ENCODE data around the gene DYRK1A.

The DYRK1A gene

DNA sequence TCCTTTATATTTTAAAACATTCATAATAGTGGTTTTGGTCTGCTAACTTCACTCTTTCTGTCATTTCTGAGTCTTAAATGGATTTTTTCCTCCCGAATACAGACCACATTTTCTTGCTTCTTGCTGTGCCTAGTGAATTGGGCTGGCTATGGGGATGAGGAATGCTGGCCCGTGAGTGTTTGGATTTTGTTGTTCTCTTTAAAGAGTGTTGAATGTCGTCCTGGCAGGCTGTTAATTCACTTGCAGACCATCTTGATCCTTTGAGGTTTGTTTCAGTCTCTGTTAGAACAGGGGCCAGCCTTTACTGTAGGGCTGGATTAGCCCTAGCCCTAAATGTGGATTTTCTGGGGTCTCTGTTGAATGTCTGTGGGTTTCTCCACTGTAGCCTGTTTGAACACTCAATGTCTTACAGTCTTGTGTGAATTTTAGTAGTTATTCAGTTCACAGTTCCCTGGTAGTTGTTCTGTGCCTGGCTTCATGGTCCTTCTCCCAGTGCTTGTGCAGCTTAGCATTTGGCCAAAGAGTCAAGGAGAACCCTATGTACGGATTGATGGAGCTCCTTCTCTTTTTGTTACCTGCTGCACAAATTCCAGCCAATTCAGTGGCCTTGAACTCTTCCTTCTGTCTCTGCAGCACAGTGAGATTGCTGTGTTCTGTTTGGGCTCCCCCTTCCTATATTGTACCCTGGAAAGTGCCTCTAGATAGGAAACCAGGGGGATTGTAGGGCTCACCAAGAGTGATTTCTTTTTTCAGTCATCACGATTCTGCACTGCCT, 95.7 kb downstream of the DYRK1A start:
- no peak overlapping the region for H3K4me3 ChIP-seq (replicated peaks; ENCODE audit: low read depth, low read length)
- DNase-seq (ENCODE audit: low read depth) = no peak
- TF ChIP-seq, protein P1, sequence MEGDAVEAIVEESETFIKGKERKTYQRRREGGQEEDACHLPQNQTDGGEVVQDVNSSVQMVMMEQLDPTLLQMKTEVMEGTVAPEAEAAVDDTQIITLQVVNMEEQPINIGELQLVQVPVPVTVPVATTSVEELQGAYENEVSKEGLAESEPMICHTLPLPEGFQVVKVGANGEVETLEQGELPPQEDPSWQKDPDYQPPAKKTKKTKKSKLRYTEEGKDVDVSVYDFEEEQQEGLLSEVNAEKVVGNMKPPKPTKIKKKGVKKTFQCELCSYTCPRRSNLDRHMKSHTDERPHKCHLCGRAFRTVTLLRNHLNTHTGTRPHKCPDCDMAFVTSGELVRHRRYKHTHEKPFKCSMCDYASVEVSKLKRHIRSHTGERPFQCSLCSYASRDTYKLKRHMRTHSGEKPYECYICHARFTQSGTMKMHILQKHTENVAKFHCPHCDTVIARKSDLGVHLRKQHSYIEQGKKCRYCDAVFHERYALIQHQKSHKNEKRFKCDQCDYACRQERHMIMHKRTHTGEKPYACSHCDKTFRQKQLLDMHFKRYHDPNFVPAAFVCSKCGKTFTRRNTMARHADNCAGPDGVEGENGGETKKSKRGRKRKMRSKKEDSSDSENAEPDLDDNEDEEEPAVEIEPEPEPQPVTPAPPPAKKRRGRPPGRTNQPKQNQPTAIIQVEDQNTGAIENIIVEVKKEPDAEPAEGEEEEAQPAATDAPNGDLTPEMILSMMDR (IDR thresholded peaks at IDR 0.05; ENCODE audit: low read length, missing control alignments) = no peak

DNA sequence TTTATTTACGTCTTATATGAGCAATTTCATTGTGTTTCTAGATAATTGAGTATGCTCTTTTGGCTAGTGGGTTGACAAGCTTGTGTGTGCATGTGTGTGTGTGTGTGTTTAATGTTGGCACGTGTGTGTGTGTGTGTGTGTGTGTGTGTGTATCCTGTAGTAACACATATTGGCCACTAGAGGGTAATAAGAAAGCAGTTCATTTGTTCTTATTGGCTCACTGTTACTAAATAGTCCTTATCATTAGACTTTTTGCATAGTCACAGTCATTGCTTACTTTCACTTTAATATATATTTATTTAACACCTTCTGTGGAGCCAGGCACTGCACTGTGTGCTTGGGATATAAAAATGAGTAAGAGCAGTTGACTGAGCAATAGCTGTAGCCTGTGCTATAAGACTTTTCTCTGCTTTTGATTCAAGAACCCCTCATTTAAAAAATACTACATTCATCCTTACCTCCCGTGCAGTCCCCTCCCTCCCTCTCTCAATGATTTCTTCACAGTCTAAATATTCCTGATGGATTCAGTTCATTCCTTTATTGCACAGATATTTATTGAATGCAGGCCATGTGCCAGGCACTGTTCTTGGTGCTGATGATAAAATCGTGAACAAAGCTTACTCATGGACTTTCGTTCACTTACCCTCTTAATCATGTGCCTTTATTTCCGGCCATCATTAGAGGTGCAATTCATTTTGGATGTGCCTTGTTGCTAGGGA, 96.7 kb downstream of the DYRK1A start:
- peak overlapping the region; percentile 41 for H3K4me3 ChIP-seq (replicated peaks; ENCODE audit: low read depth, low read length)
- peak; percentile 75 for DNase-seq (ENCODE audit: low read depth)
- TF ChIP-seq, protein P1 (IDR thresholded peaks at IDR 0.05; ENCODE audit: low read length, missing control alignments) = peak; percentile 75

DNA sequence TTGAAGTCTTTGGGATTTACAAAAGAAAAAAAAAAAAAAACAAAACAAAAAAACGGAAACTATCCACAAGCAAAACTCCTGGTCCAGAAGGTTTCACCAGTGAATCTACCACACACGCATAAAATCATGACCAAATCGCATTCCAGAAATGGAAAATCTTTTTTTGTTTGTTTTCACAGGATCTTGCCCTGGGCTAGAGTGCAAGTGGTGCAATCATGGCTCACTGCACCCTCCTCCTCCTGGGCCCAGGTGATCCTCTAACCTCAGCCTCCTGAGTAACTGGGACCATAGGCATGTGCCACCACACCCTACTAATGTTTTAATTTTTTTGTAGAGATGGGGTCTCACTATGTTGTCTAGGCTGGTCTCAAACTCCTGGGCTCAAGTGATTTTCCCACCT, 100.5 kb downstream of the DYRK1A start:
- TF ChIP-seq, protein P1 (IDR thresholded peaks at IDR 0.05; ENCODE audit: low read length, missing control alignments) = no peak
- no peak for DNase-seq (ENCODE audit: low read depth)

DNA sequence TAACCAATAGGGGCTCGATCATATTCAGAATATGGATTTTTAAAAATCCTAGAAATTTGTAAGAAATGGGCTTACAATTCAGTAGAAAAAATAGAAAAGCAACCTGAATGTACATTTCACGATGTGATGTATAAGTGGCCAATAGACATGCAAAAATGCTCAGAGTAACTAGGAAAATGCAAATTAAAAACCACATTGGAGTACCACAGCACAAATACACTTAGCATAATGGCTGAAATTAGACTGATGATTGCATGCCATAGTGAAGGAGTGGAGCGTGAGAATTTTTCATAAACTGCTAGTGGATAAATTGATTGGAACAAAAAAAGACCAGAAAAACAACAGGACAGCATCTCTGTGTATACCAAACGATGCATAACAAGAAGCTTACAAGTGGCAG, 102.3 kb downstream of the DYRK1A start:
- TF ChIP-seq, protein P1 (IDR thresholded peaks at IDR 0.05; ENCODE audit: low read length, missing control alignments) = no peak
- no peak for DNase-seq (ENCODE audit: low read depth)
- H3K4me3 ChIP-seq (replicated peaks; ENCODE audit: low read depth, low read length) = no peak overlapping the region

More for the DNA sequence above, 100.5 kb downstream of the DYRK1A start:
- H3K4me3 ChIP-seq (replicated peaks; ENCODE audit: low read depth, low read length) = no peak overlapping the region

DNA sequence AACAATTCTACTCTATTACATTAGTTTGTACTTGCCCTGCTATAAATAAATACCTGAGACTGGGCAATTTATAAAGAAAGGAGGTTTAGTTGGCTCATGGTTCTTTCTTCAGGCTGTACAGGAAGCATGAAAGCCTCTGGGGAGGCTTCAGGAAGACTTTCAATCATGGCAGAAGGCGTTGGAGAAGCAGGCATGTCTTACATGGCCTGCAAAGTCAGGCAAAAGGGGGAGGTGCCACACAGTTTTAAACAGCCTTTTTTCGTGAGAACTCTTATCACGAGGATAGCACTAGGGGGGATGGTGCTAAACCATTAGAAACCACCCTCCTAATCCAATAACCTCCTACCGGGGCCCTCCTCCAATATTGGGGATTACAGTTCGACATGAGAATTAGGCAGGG, 102.9 kb downstream of the DYRK1A start:
- no peak overlapping the region for H3K4me3 ChIP-seq (replicated peaks; ENCODE audit: low read depth, low read length)
- TF ChIP-seq, protein P1 (IDR thresholded peaks at IDR 0.05; ENCODE audit: low read length, missing control alignments) = no peak
- DNase-seq (ENCODE audit: low read depth) = no peak

DNA sequence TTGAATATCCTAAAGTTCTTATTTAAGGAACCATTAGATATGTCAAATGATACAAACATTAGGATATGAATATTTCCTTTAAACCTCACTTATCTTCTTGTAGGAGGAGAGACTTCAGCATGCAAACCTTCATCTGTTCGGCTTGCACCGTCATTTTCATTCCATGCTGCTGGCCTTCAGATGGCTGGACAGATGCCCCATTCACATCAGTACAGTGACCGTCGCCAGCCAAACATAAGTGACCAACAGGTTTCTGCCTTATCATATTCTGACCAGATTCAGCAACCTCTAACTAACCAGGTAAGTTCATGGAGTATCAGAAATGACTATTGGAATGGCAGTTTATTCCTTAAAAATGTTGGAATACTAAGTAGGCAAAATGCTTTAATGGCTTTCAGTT, 106.0 kb downstream of the DYRK1A start:
- TF ChIP-seq, protein P1 (IDR thresholded peaks at IDR 0.05; ENCODE audit: low read length, missing control alignments) = no peak
- no peak for DNase-seq (ENCODE audit: low read depth)
- H3K4me3 ChIP-seq (replicated peaks; ENCODE audit: low read depth, low read length) = no peak overlapping the region
